ENCODE data around the gene OR51V1. TPM values are rescaled to one million over a fixed set of nuclear protein-coding genes. Genes with fewer than 3 reads are reported as not detected.

Gene OR51V1
- total and polyA plus RNA-seq, 5 experiments from 2014 or later, result not detected

GRCh38 chr11:5239046-5239445, 38.6 kb upstream of the OR51V1 start:
- H3K4me3 Mint-ChIP-seq, result no peak overlapping the region
- POLR2A ChIA-PET, result no interaction called here
- H3K36me3 Mint-ChIP-seq, result no peaks in the 10 kb centered on the region
- peaks cover 0 to 4% (median 1%) of the 10 kb centered on the region in 4 donors for H3K4me1 Mint-ChIP-seq
- no peak for DNase-seq
- H3K27me3 Mint-ChIP-seq, result peaks cover 2 to 27% (median 6%) of the 10 kb centered on the region in 5 donors
- no peaks in the 10 kb centered on the region for H3K9me3 Mint-ChIP-seq
- ATAC-seq, result no peak
- H3K27ac Mint-ChIP-seq, result no peak overlapping the region

DNA sequence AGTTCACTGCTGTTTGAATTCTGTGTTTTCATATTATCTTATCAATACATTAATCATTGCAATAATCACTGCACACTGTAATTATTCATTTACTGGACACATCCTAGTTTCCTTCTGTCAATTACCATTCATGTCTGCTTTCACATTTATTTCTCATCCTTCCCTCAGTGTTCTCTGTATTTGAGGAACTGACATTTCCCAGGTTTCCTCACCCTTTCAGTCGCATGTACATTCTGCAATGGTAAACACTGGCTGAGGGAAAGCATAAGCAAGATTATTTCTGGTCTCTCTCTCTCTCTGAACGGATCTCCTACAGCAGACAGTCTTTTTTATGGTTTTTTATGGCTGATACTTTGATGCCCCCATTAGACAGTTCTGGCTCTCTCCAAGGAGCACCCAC, 38.0 kb upstream of the OR51V1 start:
- peaks cover 0 to 4% (median 1%) of the 10 kb centered on the region in 4 donors for H3K4me1 Mint-ChIP-seq
- no peak for ATAC-seq
- H3K4me3 Mint-ChIP-seq, result no peak overlapping the region
- H3K27me3 Mint-ChIP-seq, result peaks cover 2 to 27% (median 6%) of the 10 kb centered on the region in 5 donors
- H3K9me3 Mint-ChIP-seq, result no peaks in the 10 kb centered on the region
- H3K36me3 Mint-ChIP-seq, result no peaks in the 10 kb centered on the region
- no peak for DNase-seq
- POLR2A ChIA-PET, result no interaction called here
- H3K27ac Mint-ChIP-seq, result no peak overlapping the region

DNA sequence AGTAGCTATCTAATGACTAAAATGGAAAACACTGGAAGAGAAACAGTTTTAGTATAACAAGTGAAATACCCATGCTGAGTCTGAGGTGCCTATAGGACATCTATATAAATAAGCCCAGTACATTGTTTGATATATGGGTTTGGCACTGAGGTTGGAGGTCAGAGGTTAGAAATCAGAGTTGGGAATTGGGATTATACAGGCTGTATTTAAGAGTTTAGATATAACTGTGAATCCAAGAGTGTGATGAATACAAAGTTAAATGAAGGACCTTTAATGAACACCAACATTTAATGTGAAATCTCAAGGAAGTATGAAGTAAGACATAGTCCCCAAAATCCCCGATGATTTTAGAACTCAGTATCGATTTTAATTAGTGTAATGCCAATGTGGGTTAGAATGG, 36.9 kb upstream of the OR51V1 start:
- POLR2A ChIA-PET, result no interaction called here
- ATAC-seq, result no peak
- H3K4me3 Mint-ChIP-seq, result no peak overlapping the region

DNA sequence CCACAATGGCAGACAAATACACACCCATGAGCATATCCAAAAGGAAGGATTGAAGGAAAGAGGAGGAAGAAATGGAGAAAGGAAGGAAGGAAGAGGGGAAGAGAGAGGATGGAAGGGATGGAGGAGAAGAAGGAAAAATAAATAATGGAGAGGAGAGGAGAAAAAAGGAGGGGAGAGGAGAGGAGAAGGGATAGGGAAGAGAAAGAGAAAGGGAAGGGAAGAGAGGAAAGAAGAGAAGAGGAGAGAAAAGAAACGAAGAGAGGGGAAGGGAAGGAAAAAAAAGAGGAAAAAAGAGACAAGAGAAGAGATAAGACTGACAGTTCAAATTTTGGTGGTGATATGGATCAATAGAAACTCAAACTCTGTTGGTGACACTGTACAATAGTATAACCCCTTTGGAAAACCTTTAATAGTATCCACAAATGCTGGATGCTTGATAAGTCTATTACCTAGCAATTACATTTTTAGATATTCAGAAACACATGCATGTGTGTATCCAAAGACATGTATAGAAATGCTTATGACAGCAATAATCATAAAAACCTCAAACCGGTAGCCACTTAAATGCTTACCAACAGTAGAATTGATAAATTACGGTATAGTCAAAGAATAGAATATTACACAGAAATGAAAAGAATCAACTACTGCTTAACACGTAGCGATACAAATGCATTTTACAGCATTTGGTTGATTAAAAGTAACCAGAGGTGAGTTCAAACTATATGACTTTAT, 35.0 kb upstream of the OR51V1 start:
- H3K36me3 Mint-ChIP-seq, result no peaks in the 10 kb centered on the region
- no peak overlapping the region for H3K4me3 Mint-ChIP-seq
- no peak overlapping the region for H3K27ac Mint-ChIP-seq
- POLR2A ChIA-PET, result no interaction called here
- DNase-seq (no peak), ATAC-seq (no peak)
- H3K4me1 Mint-ChIP-seq, result peaks cover 0 to 4% (median 1%) of the 10 kb centered on the region in 4 donors
- H3K9me3 Mint-ChIP-seq, result peaks cover 0 to 2% (median 0%) of the 10 kb centered on the region in 9 donors
- H3K27me3 Mint-ChIP-seq, result peaks cover under 1 to 27% (median 8%) of the 10 kb centered on the region in 5 donors

More for the DNA sequence above, 36.9 kb upstream of the OR51V1 start:
- peaks cover 0 to 4% (median 1%) of the 10 kb centered on the region in 4 donors for H3K4me1 Mint-ChIP-seq
- H3K9me3 Mint-ChIP-seq, result no peaks in the 10 kb centered on the region
- DNase-seq, result no peak
- peaks cover 2 to 27% (median 6%) of the 10 kb centered on the region in 5 donors for H3K27me3 Mint-ChIP-seq
- H3K36me3 Mint-ChIP-seq, result no peaks in the 10 kb centered on the region
- no peak overlapping the region for H3K27ac Mint-ChIP-seq

- no peak for ATAC-seq
- POLR2A ChIA-PET, result no interaction called here
- no peak within 1 kb of the TSS for H3K4me3 Mint-ChIP-seq
- no peak within 1 kb of the TSS for H3K27ac Mint-ChIP-seq
- no peaks in the 10 kb centered on the region for H3K36me3 Mint-ChIP-seq
- H3K9me3 Mint-ChIP-seq, result peaks cover 0 to 2% (median 0%) of the 10 kb centered on the region in 9 donors
- peaks cover 0 to 4% (median 1%) of the 10 kb centered on the region in 4 donors for H3K4me1 Mint-ChIP-seq
- DNase-seq, result no peak
- peaks cover 1 to 27% (median 8%) of the 10 kb centered on the region in 5 donors for H3K27me3 Mint-ChIP-seq
Measured at GRCh38 chr11:5234381-5234834, 33.9 kb upstream of the OR51V1 start, which contains the start of gene HBD. HBD (minus strand) TSS chr11:5234483; CDS start chr11:5234433, 50 bp downstream.

DNA sequence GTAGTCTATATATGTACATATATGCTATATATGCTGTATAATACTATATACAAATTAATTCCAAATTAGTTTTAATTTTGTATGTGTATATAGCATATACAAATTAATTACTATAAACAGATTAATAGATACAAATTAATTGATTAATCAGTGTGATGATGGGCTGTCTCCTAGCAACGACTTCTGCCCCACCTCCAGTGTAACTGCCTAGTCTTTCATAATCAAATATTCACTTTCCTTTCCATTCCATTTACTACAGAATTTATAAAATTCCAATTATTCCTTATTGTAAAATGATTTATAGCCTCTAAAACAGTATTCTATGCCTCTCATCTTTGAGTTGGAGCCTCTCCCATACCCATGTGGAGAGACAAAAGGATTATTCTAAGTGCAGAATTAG, 32.8 kb upstream of the OR51V1 start:
- peaks cover 0 to 2% (median 0%) of the 10 kb centered on the region in 9 donors for H3K9me3 Mint-ChIP-seq
- no peaks in the 10 kb centered on the region for H3K36me3 Mint-ChIP-seq
- H3K4me1 Mint-ChIP-seq, result peaks cover 0 to 4% (median 1%) of the 10 kb centered on the region in 4 donors
- H3K4me3 Mint-ChIP-seq, result no peak overlapping the region
- no peak for DNase-seq
- no peak for ATAC-seq
- peaks cover 1 to 27% (median 8%) of the 10 kb centered on the region in 5 donors for H3K27me3 Mint-ChIP-seq
- no peak overlapping the region for H3K27ac Mint-ChIP-seq
- POLR2A ChIA-PET, result no interaction called here

GRCh38 chr11:5232821-5233220, 32.3 kb upstream of the OR51V1 start:
- ATAC-seq (no peak), DNase-seq (no peak)
- Mint-ChIP-seq H3K27ac (no peak overlapping the region), H3K27me3 (peaks cover 1 to 25% (median 8%) of the 10 kb centered on the region in 5 donors), H3K4me3 (no peak overlapping the region), H3K36me3 (no peaks in the 10 kb centered on the region), H3K9me3 (peaks cover 0 to 2% (median 0%) of the 10 kb centered on the region in 9 donors), H3K4me1 (peaks cover 0 to 4% (median 1%) of the 10 kb centered on the region in 4 donors)
- POLR2A ChIA-PET, result no interaction called here

DNA sequence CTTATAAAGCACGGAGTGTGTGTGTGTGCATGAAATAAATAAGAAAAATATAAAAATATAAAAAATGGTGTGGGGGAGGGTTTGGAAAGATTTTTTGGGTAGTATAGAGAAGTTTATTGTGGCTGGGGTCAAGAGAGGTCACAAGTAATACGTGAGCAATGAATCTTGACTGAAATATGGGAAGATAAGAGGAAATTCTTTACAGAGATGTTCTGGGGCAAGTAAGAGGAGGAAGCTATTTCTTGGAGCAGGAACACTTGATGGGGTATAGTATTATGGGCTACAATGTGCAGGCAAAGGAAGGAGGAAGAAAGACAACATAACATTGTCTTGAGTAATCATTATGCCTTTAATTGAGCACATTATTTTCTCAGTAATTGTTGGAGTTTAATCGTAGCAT, 31.7 kb upstream of the OR51V1 start:
- no peak overlapping the region for H3K27ac Mint-ChIP-seq
- H3K9me3 Mint-ChIP-seq, result peaks cover 0 to 2% (median 0%) of the 10 kb centered on the region in 9 donors

DNA sequence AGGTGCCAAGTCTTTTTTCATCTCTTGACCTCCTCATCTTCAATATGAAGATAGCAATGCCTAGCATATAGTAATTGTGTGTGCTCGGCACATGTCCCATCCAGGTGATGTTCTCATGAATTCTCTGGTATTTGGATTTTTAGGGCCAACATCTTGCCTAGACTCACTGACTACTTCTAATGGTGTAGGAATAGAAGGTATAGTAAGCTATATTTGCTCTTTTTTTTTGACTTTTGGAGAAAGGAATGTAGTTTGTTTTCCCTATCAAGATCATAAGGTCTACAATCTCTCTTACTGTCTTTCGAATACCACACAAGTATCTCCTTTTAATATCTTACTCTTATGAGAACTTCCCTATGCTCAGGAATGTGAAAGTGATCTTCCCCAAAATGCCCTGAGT, 30.6 kb upstream of the OR51V1 start:
- H3K36me3 Mint-ChIP-seq, result no peaks in the 10 kb centered on the region
- no peak for ATAC-seq
- DNase-seq, result no peak
- H3K9me3 Mint-ChIP-seq, result peaks cover 0 to 2% (median 0%) of the 10 kb centered on the region in 9 donors
- no peak overlapping the region for H3K27ac Mint-ChIP-seq
- H3K4me1 Mint-ChIP-seq, result peaks cover 0 to 4% (median 1%) of the 10 kb centered on the region in 4 donors
- POLR2A ChIA-PET, result no interaction called here
- H3K4me3 Mint-ChIP-seq, result no peak overlapping the region
- peaks cover 1 to 17% (median 4%) of the 10 kb centered on the region in 5 donors for H3K27me3 Mint-ChIP-seq

More for the DNA sequence above, 31.7 kb upstream of the OR51V1 start:
- POLR2A ChIA-PET, result no interaction called here
- H3K4me1 Mint-ChIP-seq, result peaks cover 0 to 4% (median 1%) of the 10 kb centered on the region in 4 donors
- no peaks in the 10 kb centered on the region for H3K36me3 Mint-ChIP-seq
- no peak for DNase-seq
- H3K27me3 Mint-ChIP-seq, result peaks cover 1 to 18% (median 4%) of the 10 kb centered on the region in 5 donors
- no peak for ATAC-seq
- no peak overlapping the region for H3K4me3 Mint-ChIP-seq

DNA sequence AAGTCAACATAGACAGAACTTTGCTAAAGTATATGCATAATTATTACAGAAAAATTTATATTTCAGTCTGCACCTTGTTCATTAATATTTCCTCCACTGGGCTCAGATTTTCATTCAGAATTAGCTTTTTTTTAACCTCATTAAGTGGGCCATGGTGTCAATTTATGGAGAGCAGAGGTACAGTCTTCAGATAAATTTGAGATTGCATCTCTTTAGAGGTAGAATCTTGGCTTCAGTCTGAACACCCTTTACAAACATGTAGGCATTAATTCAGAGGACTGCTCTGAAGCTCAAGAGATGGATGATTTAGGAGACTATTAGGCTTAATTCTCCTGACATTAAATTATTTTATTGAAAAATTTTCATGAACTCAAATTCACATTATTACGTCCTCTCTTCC, 29.8 kb upstream of the OR51V1 start:
- POLR2A ChIA-PET, result no interaction called here
- H3K27ac Mint-ChIP-seq, result no peak overlapping the region
- peaks cover 0 to 2% (median 0%) of the 10 kb centered on the region in 9 donors for H3K9me3 Mint-ChIP-seq
- no peak for ATAC-seq
- H3K36me3 Mint-ChIP-seq, result no peaks in the 10 kb centered on the region
- DNase-seq, result no peak
- no peak overlapping the region for H3K4me3 Mint-ChIP-seq
- peaks cover 0 to 4% (median 1%) of the 10 kb centered on the region in 4 donors for H3K4me1 Mint-ChIP-seq
- H3K27me3 Mint-ChIP-seq, result peaks cover 1 to 14% (median 2%) of the 10 kb centered on the region in 5 donors

- DNase-seq, result no peak
- Mint-ChIP-seq H3K27ac (no peak overlapping the region), H3K27me3 (peaks cover under 1 to 14% (median 3%) of the 10 kb centered on the region in 5 donors), H3K36me3 (no peaks in the 10 kb centered on the region), H3K4me3 (no peak overlapping the region), H3K9me3 (peaks cover 0 to 2% (median 0%) of the 10 kb centered on the region in 9 donors), H3K4me1 (peaks cover 0 to 4% (median 1%) of the 10 kb centered on the region in 4 donors)
- POLR2A ChIA-PET, result no interaction called here
- no peak for ATAC-seq
Measured at GRCh38 chr11:5229796-5230195, 29.3 kb upstream of the OR51V1 start.

- POLR2A ChIA-PET, result no interaction called here
- H3K36me3 Mint-ChIP-seq, result no peaks in the 10 kb centered on the region
- H3K27me3 Mint-ChIP-seq, result peaks cover 0 to 17% (median 3%) of the 10 kb centered on the region in 5 donors
- peaks cover 0 to under 1% (median under 1%) of the 10 kb centered on the region in 4 donors for H3K4me1 Mint-ChIP-seq
- H3K27ac Mint-ChIP-seq, result no peak overlapping the region
- H3K4me3 Mint-ChIP-seq, result no peak overlapping the region
- ATAC-seq (no peak), DNase-seq (no peak)
- peaks cover 0 to 2% (median 0%) of the 10 kb centered on the region in 9 donors for H3K9me3 Mint-ChIP-seq
Measured at GRCh38 chr11:5229356-5229755, 28.9 kb upstream of the OR51V1 start.

DNA sequence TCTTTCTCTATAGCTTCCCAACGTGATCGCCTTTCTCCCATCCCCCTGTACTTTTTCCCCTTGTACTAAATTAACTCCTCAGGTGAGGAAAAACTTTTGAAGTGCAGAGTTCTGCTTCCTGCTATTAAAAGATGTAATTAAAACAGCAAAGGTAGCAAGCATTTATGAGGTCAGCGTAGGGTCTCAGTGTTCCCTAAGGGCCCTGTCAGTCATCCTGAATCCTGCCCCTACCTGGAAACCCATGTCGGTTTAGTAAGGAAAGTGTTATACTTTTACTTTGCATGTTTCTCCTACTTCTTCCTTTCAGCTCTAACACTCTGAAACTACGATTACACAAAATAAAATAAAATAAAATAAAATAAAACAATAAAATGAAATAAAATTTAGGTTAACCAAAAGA, 27.6 kb upstream of the OR51V1 start:
- POLR2A ChIA-PET, result no interaction called here
- Mint-ChIP-seq H3K9me3 (peaks cover 0 to 2% (median 0%) of the 10 kb centered on the region in 9 donors), H3K4me3 (no peak overlapping the region), H3K36me3 (no peaks in the 10 kb centered on the region), H3K27me3 (peaks cover 0 to 17% (median 3%) of the 10 kb centered on the region in 5 donors), H3K4me1 (no peaks in the 10 kb centered on the region), H3K27ac (no peak overlapping the region)
- DNase-seq, result no peak
- ATAC-seq, result no peak
